ENCODE data around the gene AHRR.
A peak's percentile ranks its signal among the peaks of the same experiment; 100 is the strongest.
"Not testable (repeated sequence)": the region's sequence is repeated elsewhere in the genome, so short reads cannot be mapped to it uniquely, and the experiment has no call there.

AHRR gene

DNA sequence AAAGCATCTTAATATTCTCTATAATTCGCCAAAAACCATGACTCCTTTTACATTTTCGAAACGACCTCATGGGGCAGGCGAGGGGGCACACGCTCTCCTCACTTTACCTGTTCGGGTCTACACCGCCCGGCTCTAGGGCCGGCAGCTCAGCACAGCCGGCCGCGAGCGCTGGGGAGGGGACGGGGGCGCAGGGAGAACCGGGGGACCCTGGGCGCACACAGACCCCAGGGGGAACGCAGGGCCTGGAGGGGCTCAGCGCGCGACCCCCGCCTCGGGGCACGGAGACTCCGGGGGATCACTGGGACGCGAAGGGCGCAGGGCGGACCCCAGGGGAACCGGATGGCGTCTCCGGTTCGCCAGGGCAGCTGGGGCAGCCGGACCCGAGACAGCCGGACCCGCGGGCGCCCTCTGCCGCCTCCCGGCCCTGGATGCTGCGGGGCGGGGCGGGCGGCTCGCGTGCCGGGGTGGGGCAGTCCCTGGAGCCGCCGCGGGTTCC lies at the start of gene AHRR:
Gene AHRR (plus strand): TSS at position 485 of the 496 bp plus-strand sequence. CDS start 22,189 bp downstream, outside the sequence.
- peak within 1 kb of the TSS; percentile 54 for H3K4me3 ChIP-seq (ENCODE audit: low read depth, low read length)
- in situ Hi-C loops (cut with HindIII; ENCODE audit: low sequenced_read_pairs), result no loop called here
- TF ChIP-seq, protein P1, sequence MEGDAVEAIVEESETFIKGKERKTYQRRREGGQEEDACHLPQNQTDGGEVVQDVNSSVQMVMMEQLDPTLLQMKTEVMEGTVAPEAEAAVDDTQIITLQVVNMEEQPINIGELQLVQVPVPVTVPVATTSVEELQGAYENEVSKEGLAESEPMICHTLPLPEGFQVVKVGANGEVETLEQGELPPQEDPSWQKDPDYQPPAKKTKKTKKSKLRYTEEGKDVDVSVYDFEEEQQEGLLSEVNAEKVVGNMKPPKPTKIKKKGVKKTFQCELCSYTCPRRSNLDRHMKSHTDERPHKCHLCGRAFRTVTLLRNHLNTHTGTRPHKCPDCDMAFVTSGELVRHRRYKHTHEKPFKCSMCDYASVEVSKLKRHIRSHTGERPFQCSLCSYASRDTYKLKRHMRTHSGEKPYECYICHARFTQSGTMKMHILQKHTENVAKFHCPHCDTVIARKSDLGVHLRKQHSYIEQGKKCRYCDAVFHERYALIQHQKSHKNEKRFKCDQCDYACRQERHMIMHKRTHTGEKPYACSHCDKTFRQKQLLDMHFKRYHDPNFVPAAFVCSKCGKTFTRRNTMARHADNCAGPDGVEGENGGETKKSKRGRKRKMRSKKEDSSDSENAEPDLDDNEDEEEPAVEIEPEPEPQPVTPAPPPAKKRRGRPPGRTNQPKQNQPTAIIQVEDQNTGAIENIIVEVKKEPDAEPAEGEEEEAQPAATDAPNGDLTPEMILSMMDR (IDR thresholded peaks at IDR 0.05; ENCODE audit: low read depth, low read length, missing control alignments), result peak; percentile 40
- no peak for DNase-seq (ENCODE audit: low read depth)

- peak overlapping the region; percentile 78 for H3K4me3 ChIP-seq (ENCODE audit: low read depth, low read length)
- in situ Hi-C loops (cut with HindIII; ENCODE audit: low sequenced_read_pairs); DNase-seq (ENCODE audit: low read depth): not testable (repeated sequence)
These were observed 49.7 kb upstream of the AHRR start for GRCh38 chr5:271828-272167.

DNA sequence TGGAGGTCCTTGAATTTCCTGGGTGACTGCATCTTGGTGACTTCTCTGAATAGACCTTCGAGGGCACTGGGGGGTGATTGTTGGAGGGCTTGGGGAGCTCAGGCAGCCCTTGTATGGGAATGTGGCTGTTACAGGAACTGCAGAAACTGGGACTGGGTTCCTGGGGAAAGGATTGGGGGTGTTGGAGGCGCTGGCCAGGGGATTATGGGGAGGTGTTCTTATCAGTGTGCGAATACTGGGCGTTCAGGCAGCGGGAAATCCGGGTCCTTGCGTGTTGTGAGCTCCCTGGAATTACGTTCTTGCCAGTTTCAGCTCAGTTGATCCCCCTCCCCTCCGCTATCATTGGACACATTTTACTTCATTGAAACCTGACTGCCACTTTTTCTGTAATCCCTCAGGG lies 48.4 kb upstream of the AHRR start:
- DNase-seq (ENCODE audit: low read depth); in situ Hi-C loops (cut with HindIII; ENCODE audit: low sequenced_read_pairs); H3K4me3 ChIP-seq (ENCODE audit: low read depth, low read length): not testable (repeated sequence)

DNA sequence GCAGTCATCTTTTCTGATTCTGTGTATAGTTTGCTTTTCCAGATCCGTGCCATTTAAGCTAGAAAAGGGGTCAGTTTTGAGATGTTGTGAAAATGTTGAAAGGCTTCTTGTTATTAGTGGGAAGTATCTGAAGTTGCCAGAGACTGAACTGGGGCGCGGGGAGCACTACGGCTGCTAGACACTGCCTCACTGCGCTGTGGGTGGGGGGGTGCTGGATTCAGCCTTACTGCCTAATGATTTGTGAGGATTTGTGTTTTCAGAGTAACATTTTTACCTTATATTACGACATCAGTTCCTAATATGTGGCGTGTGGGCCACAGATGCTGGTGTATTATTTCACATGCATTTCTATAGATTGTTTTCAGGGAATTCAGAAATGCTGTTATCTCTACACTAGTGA lies 48.0 kb upstream of the AHRR start:
- in situ Hi-C loops (cut with HindIII; ENCODE audit: low sequenced_read_pairs); H3K4me3 ChIP-seq (ENCODE audit: low read depth, low read length); DNase-seq (ENCODE audit: low read depth): not testable (repeated sequence)

GRCh38 chr5:274346-274745 lies 47.2 kb upstream of the AHRR start:
- H3K4me3 ChIP-seq (ENCODE audit: low read depth, low read length); DNase-seq (ENCODE audit: low read depth); in situ Hi-C loops (cut with HindIII; ENCODE audit: low sequenced_read_pairs): not testable (repeated sequence)

DNA sequence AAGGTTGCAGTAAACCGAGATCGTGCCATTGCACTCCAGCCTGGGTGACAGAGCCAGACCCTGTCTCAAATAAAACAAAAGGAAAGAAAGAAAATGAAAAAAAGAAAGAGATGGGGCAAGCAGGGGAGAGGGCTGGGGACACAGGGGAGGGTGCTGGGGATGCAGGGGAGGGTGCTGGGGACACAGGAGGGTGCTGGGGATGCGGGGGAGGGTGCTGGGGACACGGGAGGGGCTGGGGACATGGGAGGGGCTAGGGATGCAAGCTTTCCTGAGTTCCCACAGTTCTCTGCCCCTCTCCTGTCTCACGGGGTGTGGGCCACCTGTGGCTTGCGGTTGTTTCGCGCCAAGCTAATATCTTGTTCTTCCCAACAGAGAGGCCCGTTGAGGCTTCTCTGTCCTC lies 42.9 kb upstream of the AHRR start:
- TF ChIP-seq, protein P1 (IDR thresholded peaks at IDR 0.05; ENCODE audit: low read depth, low read length, missing control alignments), result no peak
- DNase-seq (ENCODE audit: low read depth), result no peak
- in situ Hi-C loops (cut with HindIII; ENCODE audit: low sequenced_read_pairs), result no loop called here
- no peak overlapping the region for H3K4me3 ChIP-seq (ENCODE audit: low read depth, low read length)

- in situ Hi-C loops (cut with HindIII; ENCODE audit: low sequenced_read_pairs); DNase-seq (ENCODE audit: low read depth); H3K4me3 ChIP-seq (ENCODE audit: low read depth, low read length): not testable (repeated sequence)
These were observed 42.4 kb upstream of the AHRR start for GRCh38 chr5:279051-279665.

DNA sequence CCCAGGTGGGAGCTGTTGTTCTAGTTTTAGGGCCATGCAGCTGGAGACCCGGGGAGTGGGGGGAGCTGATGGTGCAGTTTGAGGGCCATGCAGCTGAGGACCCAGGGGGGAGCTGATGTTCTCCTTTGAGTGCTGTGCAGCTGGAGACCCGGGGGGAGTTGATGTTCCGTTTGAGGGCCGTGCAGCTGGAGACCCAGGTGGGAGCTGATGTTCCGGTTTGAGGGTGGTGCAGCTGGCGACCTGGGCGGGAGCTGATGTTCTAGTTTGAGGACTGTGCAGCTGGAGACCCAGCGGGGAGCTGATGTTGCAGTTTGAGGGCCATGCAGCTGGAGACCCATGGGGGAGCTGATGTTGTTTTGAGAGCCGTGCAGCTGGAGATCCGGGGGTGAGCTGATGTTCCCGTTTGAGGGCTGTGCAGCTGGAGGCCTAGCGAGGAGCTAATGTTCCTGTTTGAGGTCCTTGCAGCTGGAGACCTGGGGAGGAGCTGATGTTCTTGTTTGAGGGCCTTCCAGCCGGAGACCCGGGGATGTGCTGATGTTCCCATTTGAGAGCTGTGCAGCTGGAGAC lies 35.4 kb upstream of the AHRR start:
- H3K4me3 ChIP-seq (ENCODE audit: low read depth, low read length), result no peak overlapping the region
- in situ Hi-C loops (cut with HindIII; ENCODE audit: low sequenced_read_pairs), result no loop called here
- TF ChIP-seq, protein P1 (IDR thresholded peaks at IDR 0.05; ENCODE audit: low read depth, low read length, missing control alignments), result no peak
- DNase-seq (ENCODE audit: low read depth), result no peak

GRCh38 chr5:290200-290599 lies 31.3 kb upstream of the AHRR start:
- DNase-seq (ENCODE audit: low read depth); H3K4me3 ChIP-seq (ENCODE audit: low read depth, low read length); in situ Hi-C loops (cut with HindIII; ENCODE audit: low sequenced_read_pairs): not testable (repeated sequence)

GRCh38 chr5:291345-291744 lies 30.2 kb upstream of the AHRR start:
- H3K4me3 ChIP-seq (ENCODE audit: low read depth, low read length); DNase-seq (ENCODE audit: low read depth); in situ Hi-C loops (cut with HindIII; ENCODE audit: low sequenced_read_pairs): not testable (repeated sequence)

GRCh38 chr5:294788-295187 lies 26.7 kb upstream of the AHRR start:
- DNase-seq (ENCODE audit: low read depth); in situ Hi-C loops (cut with HindIII; ENCODE audit: low sequenced_read_pairs); H3K4me3 ChIP-seq (ENCODE audit: low read depth, low read length): not testable (repeated sequence)

- H3K4me3 ChIP-seq (ENCODE audit: low read depth, low read length); DNase-seq (ENCODE audit: low read depth): not testable (repeated sequence)
These were observed 25.3 kb upstream of the AHRR start for GRCh38 chr5:296207-296606.

DNA sequence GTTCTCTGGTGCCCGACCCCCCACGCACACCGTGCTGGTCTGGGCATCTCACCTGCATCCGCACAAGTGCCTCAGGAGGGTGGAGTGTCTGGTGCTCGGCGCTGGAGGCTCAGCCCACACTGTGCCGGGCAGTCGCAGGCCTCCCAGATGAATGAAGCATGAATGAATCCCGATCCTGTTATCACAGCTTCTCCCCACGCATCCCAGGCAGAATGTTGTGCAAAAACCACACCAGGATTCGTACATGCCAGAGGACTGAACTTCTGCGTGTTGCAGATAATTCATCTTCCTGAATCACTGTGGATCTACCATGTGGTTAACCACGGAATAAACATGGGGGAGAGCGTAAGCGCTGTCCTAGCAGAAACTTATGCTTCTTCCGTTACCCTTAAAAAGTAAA lies 24.6 kb upstream of the AHRR start:
- peak; percentile 68 for DNase-seq (ENCODE audit: low read depth)
- H3K4me3 ChIP-seq (ENCODE audit: low read depth, low read length); in situ Hi-C loops (cut with HindIII; ENCODE audit: low sequenced_read_pairs): not testable (repeated sequence)

More at GRCh38 chr5:296207-296606, 25.3 kb upstream of the AHRR start:
- in situ Hi-C loops (cut with HindIII; ENCODE audit: low sequenced_read_pairs), result not testable (repeated sequence)

DNA sequence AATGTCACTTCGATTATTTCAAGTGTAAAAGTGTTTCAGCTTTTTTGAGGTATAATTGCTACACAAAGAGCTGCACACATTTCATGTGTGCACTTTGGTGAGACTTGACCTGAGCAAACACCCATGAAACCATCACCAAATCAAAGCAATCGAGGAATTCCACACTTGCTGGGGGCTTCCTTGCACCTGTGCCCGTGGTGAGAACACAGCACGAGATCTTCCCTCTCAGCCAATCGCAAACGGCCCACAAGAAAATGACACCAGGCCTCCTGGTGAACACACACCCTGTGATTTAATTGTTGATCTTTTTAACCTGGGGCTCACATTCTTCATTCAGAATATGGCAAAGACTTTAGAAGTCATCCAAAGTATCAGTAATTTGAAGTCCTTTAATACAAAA lies 24.1 kb upstream of the AHRR start:
- H3K4me3 ChIP-seq (ENCODE audit: low read depth, low read length); in situ Hi-C loops (cut with HindIII; ENCODE audit: low sequenced_read_pairs): not testable (repeated sequence)
- peak; percentile 19 for DNase-seq (ENCODE audit: low read depth)
